ENCODE measurements around the gene CCDC187.

DNA sequence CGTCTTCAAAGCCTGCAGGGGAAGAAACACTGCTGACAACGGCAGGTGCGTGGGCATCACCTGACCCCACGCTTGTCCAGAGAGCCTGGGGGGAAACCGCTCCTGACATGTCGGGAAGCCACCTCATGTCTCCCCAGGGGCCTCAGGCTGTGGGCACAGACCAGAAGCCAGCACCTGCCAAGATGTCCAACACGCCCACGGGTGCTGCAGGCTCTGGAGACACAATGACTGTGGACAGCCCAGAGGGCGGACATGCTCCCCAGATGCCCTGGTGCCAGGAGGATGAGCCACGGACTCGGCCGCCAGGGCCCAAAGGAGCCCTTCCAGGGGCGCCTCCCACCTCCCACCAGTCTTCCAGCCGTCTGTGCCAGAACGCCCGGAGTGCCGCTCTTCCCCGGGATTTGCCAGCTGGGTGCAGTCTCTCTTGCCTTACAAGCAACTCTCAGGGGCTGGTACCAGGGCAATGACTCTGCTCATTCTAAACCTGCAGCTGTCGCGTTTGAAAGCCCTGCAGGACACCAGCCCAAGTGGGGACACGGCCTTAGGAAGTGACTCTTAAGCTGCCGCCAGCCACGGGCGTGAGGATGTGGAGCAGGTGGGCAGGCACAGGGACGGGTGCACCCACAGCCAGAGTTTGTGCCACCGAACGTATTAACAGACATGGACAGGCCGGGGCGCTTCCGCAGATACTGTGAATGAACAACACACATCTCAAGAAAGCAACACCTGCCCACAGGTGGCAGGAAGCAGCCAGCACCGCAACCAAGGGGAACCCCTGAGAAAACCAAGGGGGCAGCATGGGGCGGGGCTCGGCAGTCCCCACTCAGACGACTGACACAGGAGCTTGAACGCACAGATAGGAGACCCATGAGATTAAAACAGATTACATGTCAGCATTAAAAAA lies 92.2 kb downstream of the CCDC187 start:
- TF ChIP-seq, protein P1, sequence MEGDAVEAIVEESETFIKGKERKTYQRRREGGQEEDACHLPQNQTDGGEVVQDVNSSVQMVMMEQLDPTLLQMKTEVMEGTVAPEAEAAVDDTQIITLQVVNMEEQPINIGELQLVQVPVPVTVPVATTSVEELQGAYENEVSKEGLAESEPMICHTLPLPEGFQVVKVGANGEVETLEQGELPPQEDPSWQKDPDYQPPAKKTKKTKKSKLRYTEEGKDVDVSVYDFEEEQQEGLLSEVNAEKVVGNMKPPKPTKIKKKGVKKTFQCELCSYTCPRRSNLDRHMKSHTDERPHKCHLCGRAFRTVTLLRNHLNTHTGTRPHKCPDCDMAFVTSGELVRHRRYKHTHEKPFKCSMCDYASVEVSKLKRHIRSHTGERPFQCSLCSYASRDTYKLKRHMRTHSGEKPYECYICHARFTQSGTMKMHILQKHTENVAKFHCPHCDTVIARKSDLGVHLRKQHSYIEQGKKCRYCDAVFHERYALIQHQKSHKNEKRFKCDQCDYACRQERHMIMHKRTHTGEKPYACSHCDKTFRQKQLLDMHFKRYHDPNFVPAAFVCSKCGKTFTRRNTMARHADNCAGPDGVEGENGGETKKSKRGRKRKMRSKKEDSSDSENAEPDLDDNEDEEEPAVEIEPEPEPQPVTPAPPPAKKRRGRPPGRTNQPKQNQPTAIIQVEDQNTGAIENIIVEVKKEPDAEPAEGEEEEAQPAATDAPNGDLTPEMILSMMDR (IDR thresholded peaks at IDR 0.05), result no peak
- TF ChIP-seq POLR2A (IDR thresholded peaks at IDR 0.05), result no peak

Measured in right lobe of liver (tissue), 4 donors.